Neural cell (in vitro differentiated cells): Measurements from ENCODE around the gene PYGO2. TPM values are rescaled to one million over a fixed set of nuclear protein-coding genes. Genes with fewer than 3 reads are reported as not detected.

Experiments used
- H2AFZ ChIP-seq: fragments of 200-600, 300-800 bp; sonication (generic), shearing (Covaris generic); 2 replicates; pipeline ENCODE4 v1.6.0; 2014; ENCODE audit warnings: low read depth, mild to moderate bottlenecking, antibody characterized with exemption, low read length, moderate library complexity
- H3F3A ChIP-seq: fragments of 200-600 bp; shearing (Covaris generic); 2 replicates; pipeline ENCODE4 v1.6.1; 2016; ENCODE audit warnings: mild to moderate bottlenecking, moderate library complexity, mixed read lengths, antibody characterized with exemption, low read length; ENCODE audit not compliant: insufficient read depth, poor library complexity, severe bottlenecking
- H3K27ac ChIP-seq: fragments of 200-600, 300-800 bp; sonication (generic), shearing (Covaris generic); 2 replicates; pipeline ENCODE4 v1.5.1; 2014; ENCODE audit warnings: mild to moderate bottlenecking, low read length, moderate library complexity
- H3K27me3 ChIP-seq: fragments of 300-800, 200-600 bp; sonication (generic), shearing (Covaris generic); 2 replicates; pipeline ENCODE4 v1.6.0; 2014; ENCODE audit warnings: mild to moderate bottlenecking, low read depth, low read length, moderate library complexity; ENCODE audit not compliant: insufficient read depth
- H3K36me3 ChIP-seq: fragments of 300-800, 200-600 bp; sonication (generic), shearing (Covaris generic); 2 replicates; pipeline ENCODE4 v1.5.1; 2014; ENCODE audit warnings: mild to moderate bottlenecking, antibody characterized with exemption, low read length, moderate library complexity; ENCODE audit not compliant: insufficient read depth
- H3K4me2 ChIP-seq: fragments of 300-800, 200-600 bp; sonication (generic), shearing (Covaris generic); 2 replicates; pipeline ENCODE4 v1.6.0; 2014; ENCODE audit warnings: mild to moderate bottlenecking, low read length
- H3K4me3 ChIP-seq: fragments of 300-800, 200-600 bp; sonication (generic), shearing (Covaris generic); 2 replicates; pipeline ENCODE4 v1.5.1; 2014; ENCODE audit warnings: mild to moderate bottlenecking, low read length, moderate library complexity
- H3K79me2 ChIP-seq: fragments of 200-600 bp; shearing (Covaris generic); replicated peaks from 2 replicates; pipeline ENCODE4 v1.6.0; 2014; ENCODE audit warnings: mild to moderate bottlenecking, low read length, moderate library complexity; ENCODE audit not compliant: insufficient read depth
- H3K9ac ChIP-seq: fragments of 300-800, 200-600 bp; sonication (generic), shearing (Covaris generic); 2 replicates; pipeline ENCODE4 v1.6.1; 2016; ENCODE audit warnings: mild to moderate bottlenecking, low read length, mixed read lengths
- H3K9me2 ChIP-seq: fragments of 200-600 bp; shearing (Covaris generic); 2 replicates; pipeline ENCODE4 v1.6.1; 2016; ENCODE audit warnings: mild to moderate bottlenecking, low read length, mixed read lengths; ENCODE audit not compliant: insufficient read depth
- H3K9me3 ChIP-seq: fragments of 200-600, 300-800 bp; sonication (generic), shearing (Covaris generic); 2 replicates; pipeline ENCODE4 v1.6.1; 2016; ENCODE audit warnings: mild to moderate bottlenecking, mixed run types, low read length, moderate library complexity, mixed read lengths
- H4K20me1 ChIP-seq: fragments of 200-600 bp; shearing (Covaris generic); 2 replicates; pipeline ENCODE4 v1.6.1; 2016; ENCODE audit warnings: mild to moderate bottlenecking, mixed run types; ENCODE audit not compliant: insufficient read depth
- CTCF ChIP-seq: fragments of 450-650 bp; IDR thresholded peaks from 2 replicates; pipeline ENCODE4 v1.5.1; 2014; ENCODE audit warnings: antibody characterized with exemption, mild to moderate bottlenecking, moderate library complexity; ENCODE audit not compliant: poor library complexity, severe bottlenecking
- EP300 ChIP-seq: fragments of 450-650 bp; conservative IDR thresholded peaks from 2 replicates; pipeline ENCODE4 v1.6.1; 2014; ENCODE audit warnings: antibody characterized with exemption, mild to moderate bottlenecking, moderate library complexity; ENCODE audit not compliant: poor library complexity, severe bottlenecking
- EZH2 ChIP-seq: fragments of 200-600, 300-800 bp; shearing (Covaris generic), sonication (generic); IDR thresholded peaks from 2 replicates; pipeline ENCODE4 v1.6.1; 2014; ENCODE audit warnings: antibody characterized with exemption, low read length, borderline replicate concordance, mild to moderate bottlenecking; ENCODE audit not compliant: insufficient read depth, poor library complexity, severe bottlenecking
- MXI1 ChIP-seq: fragments of 450-650 bp; conservative IDR thresholded peaks from 2 replicates; pipeline ENCODE4 v1.6.1; 2014; ENCODE audit warnings: antibody characterized with exemption, mild to moderate bottlenecking; ENCODE audit not compliant: poor library complexity, severe bottlenecking
- POLR2AphosphoS5 ChIP-seq: IDR thresholded peaks from 2 replicates; pipeline ENCODE4 v1.6.1; 2012
- RAD21 ChIP-seq: fragments of 450-650 bp; conservative IDR thresholded peaks from 2 replicates; pipeline ENCODE4 v1.6.1; 2014; ENCODE audit warnings: antibody characterized with exemption, mild to moderate bottlenecking, moderate library complexity
- REST ChIP-seq: IDR thresholded peaks from 2 replicates; pipeline ENCODE4 v1.6.1; 2012; ENCODE audit warnings: borderline replicate concordance
- SMC3 ChIP-seq: fragments of 450-650 bp; conservative IDR thresholded peaks from 2 replicates; pipeline ENCODE4 v1.6.1; 2014; ENCODE audit warnings: antibody characterized with exemption, mild to moderate bottlenecking, moderate library complexity; ENCODE audit not compliant: poor library complexity
- TAF1 ChIP-seq: IDR thresholded peaks from 2 replicates; pipeline ENCODE4 v1.6.1; 2012; ENCODE audit warnings: low read depth
- polyA minus RNA-seq: library from RNA; depleted of rRNA, polyadenylated mRNA; stranded (reverse); fragments of >200 nt; gene quantifications from 2 replicates; pipeline ENCODE4 v1.2.3, GENCODE V29; 2014
- polyA plus RNA-seq: library from polyadenylated mRNA; depleted of rRNA; stranded (reverse); fragments of >200 nt; gene quantifications from 2 replicates; pipeline ENCODE4 v1.2.3, GENCODE V29; 2014

Gene PYGO2
- polyA plus RNA-seq (13.4 and 16.6 TPM in 2 replicates), polyA minus RNA-seq (16.6 and 17.4 TPM in 2 replicates)

GRCh38 chr1:154961207-154962155 lies at the start of gene PYGO2:
PYGO2 (minus strand) TSS chr1:154961782; CDS start chr1:154961576, 206 bp downstream.
- Histone ChIP-seq H3K9ac (peak within 1 kb of the TSS; percentile 98), H3K4me3 (peak within 1 kb of the TSS; percentile 98), H3K4me2 (peak within 1 kb of the TSS; percentile 86), H2AFZ (peak within 1 kb of the TSS; percentile 93), H3K9me3 (no peaks in the 10 kb centered on the region), H4K20me1 (no peaks in the 10 kb centered on the region), H3K27ac (peak within 1 kb of the TSS; percentile 95), H3K9me2 (no peaks in the 10 kb centered on the region), H3K36me3 (no peaks in the 10 kb centered on the region), H3K27me3 (no peaks in the 10 kb centered on the region), H3K79me2 (peaks cover 24% of the 10 kb centered on the region), H3F3A (no peaks in the 10 kb centered on the region)
- TF ChIP-seq POLR2AphosphoS5 (peak; percentile 93), REST (peak; percentile 52), MXI1 (peak; percentile 73), RAD21 (peak; percentile 70), EZH2 (no peak), TAF1 (peak; percentile 73), CTCF (peak; percentile 99), EP300 (peak; percentile 66), SMC3 (peak; percentile 83)

GRCh38 chr1:155011004-155011416 lies 49.4 kb upstream of the PYGO2 start:
- Histone ChIP-seq H3K4me2 (no peak overlapping the region), H3K9me3 (no peaks in the 10 kb centered on the region), H3F3A (no peaks in the 10 kb centered on the region), H3K79me2 (no peaks in the 10 kb centered on the region), H2AFZ (no peak overlapping the region), H3K9me2 (no peaks in the 10 kb centered on the region), H3K36me3 (no peaks in the 10 kb centered on the region), H3K27me3 (no peaks in the 10 kb centered on the region), H4K20me1 (no peaks in the 10 kb centered on the region), H3K27ac (no peak overlapping the region), H3K9ac (no peak overlapping the region), H3K4me3 (no peak overlapping the region)
- TF ChIP-seq EZH2 (no peak), POLR2AphosphoS5 (no peak), EP300 (no peak), SMC3 (no peak)
